ENCODE data around the gene APBB1.
A peak's percentile ranks its signal among the peaks of the same experiment; 100 is the strongest.

The APBB1 gene

GRCh38 chr11:6356503-6357055 lies 62.3 kb downstream of the APBB1 start:
- no peak overlapping the region for H3K4me3 ChIP-seq (ENCODE audit: low read depth, low read length)
- TF ChIP-seq, protein P1, sequence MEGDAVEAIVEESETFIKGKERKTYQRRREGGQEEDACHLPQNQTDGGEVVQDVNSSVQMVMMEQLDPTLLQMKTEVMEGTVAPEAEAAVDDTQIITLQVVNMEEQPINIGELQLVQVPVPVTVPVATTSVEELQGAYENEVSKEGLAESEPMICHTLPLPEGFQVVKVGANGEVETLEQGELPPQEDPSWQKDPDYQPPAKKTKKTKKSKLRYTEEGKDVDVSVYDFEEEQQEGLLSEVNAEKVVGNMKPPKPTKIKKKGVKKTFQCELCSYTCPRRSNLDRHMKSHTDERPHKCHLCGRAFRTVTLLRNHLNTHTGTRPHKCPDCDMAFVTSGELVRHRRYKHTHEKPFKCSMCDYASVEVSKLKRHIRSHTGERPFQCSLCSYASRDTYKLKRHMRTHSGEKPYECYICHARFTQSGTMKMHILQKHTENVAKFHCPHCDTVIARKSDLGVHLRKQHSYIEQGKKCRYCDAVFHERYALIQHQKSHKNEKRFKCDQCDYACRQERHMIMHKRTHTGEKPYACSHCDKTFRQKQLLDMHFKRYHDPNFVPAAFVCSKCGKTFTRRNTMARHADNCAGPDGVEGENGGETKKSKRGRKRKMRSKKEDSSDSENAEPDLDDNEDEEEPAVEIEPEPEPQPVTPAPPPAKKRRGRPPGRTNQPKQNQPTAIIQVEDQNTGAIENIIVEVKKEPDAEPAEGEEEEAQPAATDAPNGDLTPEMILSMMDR (IDR thresholded peaks at IDR 0.05; ENCODE audit: low read depth, low read length) = no peak
- in situ Hi-C loops (cut with HindIII; ENCODE audit: low sequenced_read_pairs) = no loop called here
- DNase-seq (ENCODE audit: low read depth, low spot score) = no peak

DNA sequence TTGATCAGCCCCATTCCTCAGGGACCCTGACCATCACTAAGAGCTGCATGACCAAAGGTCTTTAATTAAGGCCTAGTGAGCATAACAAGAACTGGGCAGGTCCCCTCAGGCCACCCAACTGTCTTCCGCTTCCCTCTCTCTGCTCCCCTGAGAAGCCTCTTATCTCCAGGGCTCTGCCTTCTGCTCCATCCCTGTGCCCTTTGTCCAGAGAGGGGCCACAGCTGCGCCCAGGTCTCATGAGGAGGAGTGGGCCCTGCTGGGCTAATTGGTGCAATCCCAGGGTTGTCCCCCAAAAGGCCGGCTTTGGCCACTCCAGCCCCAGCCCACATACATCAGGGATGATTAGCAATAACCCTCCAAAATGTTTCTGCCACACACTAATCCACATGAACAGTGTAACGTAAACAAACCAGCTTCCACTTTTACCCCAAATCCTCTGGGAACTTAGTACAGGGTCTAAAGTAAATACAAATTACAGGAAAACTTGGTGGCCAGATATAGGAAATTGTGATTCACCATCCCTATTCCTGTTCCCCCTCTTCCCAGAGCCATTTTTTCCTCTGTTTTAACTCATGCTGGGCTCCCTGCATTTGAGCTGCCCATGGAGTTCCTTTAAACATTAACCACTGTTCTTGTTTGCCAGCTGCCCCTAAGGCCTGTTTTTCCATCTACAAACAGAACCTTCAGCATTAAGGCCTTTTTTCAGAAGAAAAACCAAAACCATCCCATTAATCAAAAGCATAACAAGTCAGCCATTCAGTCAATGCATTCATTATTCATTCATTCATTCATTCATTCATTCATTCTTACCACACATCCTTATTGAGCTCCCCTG lies 64.0 kb downstream of the APBB1 start:
- TF ChIP-seq, protein P1 (IDR thresholded peaks at IDR 0.05; ENCODE audit: low read depth, low read length) = no peak
- H3K4me3 ChIP-seq (ENCODE audit: low read depth, low read length) = no peak overlapping the region
- DNase-seq (ENCODE audit: low read depth, low spot score) = no peak
- in situ Hi-C loops (cut with HindIII; ENCODE audit: low sequenced_read_pairs) = no loop called here

DNA sequence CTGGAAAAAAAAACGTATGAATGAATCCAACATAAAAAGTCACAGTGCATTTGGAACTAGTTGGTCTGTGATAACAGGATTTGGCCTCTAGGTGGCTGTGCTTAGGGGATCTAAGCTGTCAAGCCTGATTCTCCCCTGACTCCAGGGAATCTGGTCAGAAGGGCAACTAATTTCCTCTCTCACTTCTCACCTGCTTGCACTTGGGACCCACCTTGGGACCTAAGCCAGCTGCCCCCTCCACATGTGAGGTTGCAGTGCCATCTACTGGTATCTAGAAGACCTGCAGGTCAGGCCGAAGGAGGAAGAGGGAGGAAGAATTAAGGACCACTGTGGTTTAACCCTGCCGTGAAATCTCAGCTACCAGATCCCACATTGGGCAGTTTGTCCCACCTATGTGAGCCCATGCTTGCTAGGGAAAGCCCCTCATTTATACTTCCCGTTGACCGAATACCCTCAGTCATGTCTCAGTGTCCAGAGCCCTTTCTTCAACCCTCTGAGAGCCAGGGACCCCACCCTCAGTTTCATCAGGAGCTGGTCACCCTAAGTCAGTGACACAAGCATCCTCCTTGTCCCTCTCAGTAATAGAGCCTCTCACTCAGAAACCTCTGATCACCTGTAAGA lies 65.4 kb downstream of the APBB1 start:
- H3K4me3 ChIP-seq (ENCODE audit: low read depth, low read length) = no peak overlapping the region
- TF ChIP-seq, protein P1 (IDR thresholded peaks at IDR 0.05; ENCODE audit: low read depth, low read length) = peak; percentile 92
- peak; percentile 37 for DNase-seq (ENCODE audit: low read depth, low spot score)
- in situ Hi-C loops (cut with HindIII; ENCODE audit: low sequenced_read_pairs) = no loop called here

DNA sequence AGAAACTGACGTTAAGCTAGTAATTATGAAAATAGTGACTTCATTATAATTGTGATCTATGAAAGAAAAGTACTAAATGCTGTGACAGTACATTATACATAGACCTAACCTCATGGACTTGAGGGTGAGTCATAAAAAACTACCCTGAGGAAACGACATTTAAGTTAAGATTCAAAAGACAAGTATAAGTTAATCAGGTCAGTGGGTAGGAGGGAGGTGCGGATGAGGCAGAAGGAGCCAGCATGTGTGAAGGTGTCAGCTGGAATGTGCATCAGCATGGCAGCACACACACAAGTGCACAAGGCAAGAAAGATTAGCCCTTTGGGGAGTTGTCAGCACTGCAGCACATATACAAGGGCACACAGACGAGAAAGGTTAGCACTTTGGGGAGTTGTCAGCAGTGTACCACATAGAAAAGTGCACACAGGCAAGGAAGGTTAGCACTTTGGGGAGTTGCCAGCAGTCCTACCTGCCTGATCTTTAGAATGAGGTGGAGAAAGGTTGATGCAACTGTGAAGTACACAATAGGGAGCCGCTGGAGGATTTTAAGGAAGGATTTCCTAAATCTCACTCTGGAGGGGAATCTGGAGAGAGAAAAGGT lies 67.0 kb downstream of the APBB1 start:
- no peak overlapping the region for H3K4me3 ChIP-seq (ENCODE audit: low read depth, low read length)
- TF ChIP-seq, protein P1 (IDR thresholded peaks at IDR 0.05; ENCODE audit: low read depth, low read length) = no peak
- no peak for DNase-seq (ENCODE audit: low read depth, low spot score)
- in situ Hi-C loops (cut with HindIII; ENCODE audit: low sequenced_read_pairs) = no loop called here

GRCh38 chr11:6350486-6350885 lies 68.4 kb downstream of the APBB1 start:
- DNase-seq (ENCODE audit: low read depth, low spot score) = no peak
- no peak overlapping the region for H3K4me3 ChIP-seq (ENCODE audit: low read depth, low read length)
- TF ChIP-seq, protein P1 (IDR thresholded peaks at IDR 0.05; ENCODE audit: low read depth, low read length) = no peak
- in situ Hi-C loops (cut with HindIII; ENCODE audit: low sequenced_read_pairs) = no loop called here

- no peak for DNase-seq (ENCODE audit: low read depth, low spot score)
- in situ Hi-C loops (cut with HindIII; ENCODE audit: low sequenced_read_pairs) = no loop called here
- TF ChIP-seq, protein P1 (IDR thresholded peaks at IDR 0.05; ENCODE audit: low read depth, low read length) = no peak
- H3K4me3 ChIP-seq (ENCODE audit: low read depth, low read length) = no peak overlapping the region
Measured at GRCh38 chr11:6350043-6350442, 68.9 kb downstream of the APBB1 start.

Measured in astrocyte of the spinal cord (primary cell).